RWPE1 (cell line): ENCODE data around the gene PSEN2.

Experiments
- CTCF ChIA-PET: fragments of 350-600 bp; sonication (Branson Sonifier 250); formaldehyde crosslinking; extraction: SDS; loops from one replicate; lab custom pipeline; 2021; lab: Yijun Ruan, JAX
- POLR2A ChIA-PET: fragments of 400-600 bp; formaldehyde crosslinking; extraction: SDS; loops from one replicate; lab custom pipeline; 2020; ENCODE audit warnings: antibody characterized with exemption; ENCODE audit not compliant: low non-redundant PET; lab: Yijun Ruan, JAX
- DNase-seq: peaks from one replicate; pipeline ENCODE4 v3.0.0; 2012; ENCODE audit warnings: low spot score
- H3K27ac ChIP-seq: fragments of 450-650 bp; 2 replicates; pipeline ENCODE4 v1.5.1; 2017
- TF ChIP-seq, protein P1 (sequence below): fragments of 450-650 bp; conservative IDR thresholded peaks from 2 replicates; pipeline ENCODE4 v1.5.1; 2017; ENCODE audit warnings: low read depth, mild to moderate bottlenecking

The PSEN2 gene

DNA sequence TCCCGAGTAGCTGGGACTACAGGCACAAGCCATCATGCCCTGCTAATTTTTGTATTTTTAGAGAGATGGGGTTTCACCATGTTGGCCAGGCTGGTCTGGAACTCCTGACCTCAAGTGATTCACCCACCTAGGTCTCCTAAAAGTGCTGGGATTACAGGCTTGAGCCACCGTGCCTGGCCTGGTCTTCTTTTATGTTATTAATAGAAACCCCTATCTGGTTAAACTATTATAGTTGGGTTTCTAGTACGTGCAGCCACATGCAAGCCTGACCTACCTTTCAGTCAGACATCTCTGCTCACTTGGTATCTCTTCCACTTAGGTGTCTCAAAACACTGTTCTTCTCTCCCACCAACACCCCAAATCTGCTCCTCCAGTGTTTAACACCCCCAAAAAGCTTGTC lies 34.4 kb downstream of the PSEN2 start:
- no peak overlapping the region for H3K27ac ChIP-seq
- POLR2A ChIA-PET = interaction anchor here (0.6 kb wide), 1 partner anchor 34 kb away, joined by 8 read pairs; no protein-coding TSS in a partner anchor
- TF ChIP-seq, protein P1, sequence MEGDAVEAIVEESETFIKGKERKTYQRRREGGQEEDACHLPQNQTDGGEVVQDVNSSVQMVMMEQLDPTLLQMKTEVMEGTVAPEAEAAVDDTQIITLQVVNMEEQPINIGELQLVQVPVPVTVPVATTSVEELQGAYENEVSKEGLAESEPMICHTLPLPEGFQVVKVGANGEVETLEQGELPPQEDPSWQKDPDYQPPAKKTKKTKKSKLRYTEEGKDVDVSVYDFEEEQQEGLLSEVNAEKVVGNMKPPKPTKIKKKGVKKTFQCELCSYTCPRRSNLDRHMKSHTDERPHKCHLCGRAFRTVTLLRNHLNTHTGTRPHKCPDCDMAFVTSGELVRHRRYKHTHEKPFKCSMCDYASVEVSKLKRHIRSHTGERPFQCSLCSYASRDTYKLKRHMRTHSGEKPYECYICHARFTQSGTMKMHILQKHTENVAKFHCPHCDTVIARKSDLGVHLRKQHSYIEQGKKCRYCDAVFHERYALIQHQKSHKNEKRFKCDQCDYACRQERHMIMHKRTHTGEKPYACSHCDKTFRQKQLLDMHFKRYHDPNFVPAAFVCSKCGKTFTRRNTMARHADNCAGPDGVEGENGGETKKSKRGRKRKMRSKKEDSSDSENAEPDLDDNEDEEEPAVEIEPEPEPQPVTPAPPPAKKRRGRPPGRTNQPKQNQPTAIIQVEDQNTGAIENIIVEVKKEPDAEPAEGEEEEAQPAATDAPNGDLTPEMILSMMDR = no peak
- CTCF ChIA-PET = interaction anchor here (1.5 kb wide), 1 partner anchor 279 kb away, joined by 3 read pairs; no protein-coding TSS in a partner anchor
- no peak for DNase-seq

DNA sequence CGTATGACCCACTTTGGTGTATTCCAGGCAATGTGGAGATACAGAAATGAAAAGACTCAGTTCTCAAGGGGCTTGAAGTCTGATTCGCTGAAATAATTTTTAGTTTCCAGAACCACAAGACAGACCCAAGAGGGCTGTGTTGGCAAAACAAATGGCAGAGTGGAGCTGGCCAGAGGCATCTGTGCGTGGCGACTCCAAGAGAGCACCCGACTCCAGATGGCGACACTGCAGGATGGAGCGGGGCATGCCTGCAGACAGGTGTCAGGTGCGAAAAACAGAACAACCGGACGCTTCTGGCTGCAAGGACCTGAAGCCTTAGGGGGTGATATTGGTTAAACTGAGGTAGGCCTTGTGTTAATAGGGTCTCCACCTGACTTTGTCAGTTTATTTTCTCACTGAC lies 38.0 kb downstream of the PSEN2 start:
- ChIA-PET POLR2A (no interaction called here), CTCF (no interaction called here)
- no peak overlapping the region for H3K27ac ChIP-seq
- no peak for DNase-seq
- TF ChIP-seq, protein P1 = no peak

DNA sequence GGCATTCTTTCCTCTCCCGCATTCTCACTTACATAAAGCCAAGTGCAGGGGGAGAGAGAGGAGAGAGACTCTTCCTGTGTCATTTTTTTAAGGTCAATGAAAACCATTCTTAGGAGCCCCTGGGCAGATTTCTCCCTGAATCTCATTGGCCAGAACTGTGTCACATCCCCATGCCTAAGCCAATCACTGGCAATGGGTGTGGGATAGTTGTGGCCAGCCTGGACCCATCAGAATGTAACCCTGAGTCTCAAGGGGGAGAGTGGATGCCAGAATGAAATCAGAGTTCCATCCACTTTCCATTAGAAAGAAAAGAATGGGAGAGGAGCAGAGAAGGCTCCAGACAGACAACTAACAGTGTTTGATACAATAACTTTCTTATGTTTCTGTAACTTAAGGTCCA lies 38.5 kb downstream of the PSEN2 start:
- POLR2A ChIA-PET = no interaction called here
- CTCF ChIA-PET = no interaction called here
- H3K27ac ChIP-seq = no peak overlapping the region
- DNase-seq = no peak
- TF ChIP-seq, protein P1 = no peak

DNA sequence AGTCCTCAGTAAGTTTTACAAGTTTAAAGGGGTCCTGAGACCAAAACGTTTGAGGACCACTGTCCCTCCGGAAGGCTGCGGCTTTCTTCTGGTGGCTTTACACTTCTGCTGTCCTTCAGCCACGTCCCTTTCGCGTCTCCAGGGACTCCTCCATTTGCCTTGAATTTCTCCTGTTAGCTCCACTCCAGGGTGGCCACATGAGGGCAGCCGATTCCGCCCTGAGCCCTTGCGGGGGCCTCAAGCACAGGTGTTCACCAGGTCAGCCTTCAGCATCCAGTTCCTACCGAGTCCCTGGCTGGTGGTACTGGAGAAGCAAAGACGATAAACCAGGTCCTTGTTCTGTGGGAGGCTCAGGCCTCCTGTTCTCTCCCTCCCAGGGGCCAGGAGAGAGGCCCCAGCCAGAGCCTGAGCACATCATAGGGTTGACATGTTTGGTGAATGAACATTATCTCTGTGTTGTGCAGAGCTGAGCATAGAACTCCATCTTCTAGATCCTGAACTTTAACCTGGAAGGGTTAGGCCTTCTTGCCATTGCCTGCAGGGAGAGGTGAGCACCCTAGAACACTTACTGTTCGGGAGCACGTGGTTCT lies 42.3 kb downstream of the PSEN2 start:
- DNase-seq = peak; percentile 81
- no peak overlapping the region for H3K27ac ChIP-seq
- ChIA-PET POLR2A (no interaction called here), CTCF (interaction anchor here (0.6 to 2.0 kb wide), 5 partner anchors 10 to 848 kb away, joined by 3 to 9 read pairs (median 4); no protein-coding TSS in a partner anchor)
- TF ChIP-seq, protein P1 = peak; percentile 72

DNA sequence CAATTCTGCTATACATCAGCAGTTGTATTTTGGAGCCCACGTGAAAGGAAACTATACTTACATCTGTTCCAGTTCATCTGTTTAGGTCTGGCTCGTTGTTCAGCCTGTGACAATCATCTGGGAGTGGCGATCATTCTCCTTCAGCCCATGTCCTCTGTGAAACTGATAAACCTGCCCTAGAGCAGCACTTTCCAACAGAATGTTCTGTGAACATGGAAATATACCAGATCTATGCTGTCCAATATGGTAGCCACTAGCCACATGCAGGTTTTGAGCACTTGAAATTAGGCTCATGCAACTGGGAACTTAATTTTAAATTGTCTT lies 45.2 kb downstream of the PSEN2 start:
- ChIA-PET POLR2A (no interaction called here), CTCF (interaction anchor here (0.6 to 1.2 kb wide), 2 partner anchors 277 to 369 kb away, joined by 3 to 4 read pairs; no protein-coding TSS in a partner anchor)
- TF ChIP-seq, protein P1 = no peak

DNA sequence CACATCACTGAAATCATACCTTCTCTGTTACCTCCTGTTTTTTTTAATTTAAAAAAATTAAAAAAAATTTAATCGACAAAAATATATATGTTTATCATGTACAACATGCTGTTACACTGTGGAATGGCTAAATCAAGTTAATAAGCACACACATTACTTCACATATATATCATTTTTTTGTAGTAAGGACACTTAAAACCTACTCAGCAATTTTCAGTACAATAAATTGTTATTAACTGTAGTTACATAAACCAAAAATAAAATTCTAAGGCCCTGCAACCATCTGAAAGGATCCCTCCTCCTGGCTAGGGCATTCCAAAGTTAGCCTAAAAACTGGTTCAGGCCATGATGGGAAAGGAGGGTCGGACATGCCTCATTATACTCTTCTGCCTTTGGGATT lies 46.1 kb downstream of the PSEN2 start:
- ChIA-PET POLR2A (no interaction called here), CTCF (interaction anchor here (0.6 kb wide), 1 partner anchor 276 kb away, joined by 3 read pairs; no protein-coding TSS in a partner anchor)
- no peak for DNase-seq
- no peak overlapping the region for H3K27ac ChIP-seq
- TF ChIP-seq, protein P1 = no peak

More for the DNA sequence above, 45.2 kb downstream of the PSEN2 start:
- DNase-seq = no peak
- H3K27ac ChIP-seq = no peak overlapping the region
